Left renal pelvis (tissue), 4 donors: ENCODE measurements around the gene EXPH5. TPM values are rescaled to one million over a fixed set of nuclear protein-coding genes. Genes with fewer than 3 reads are reported as not detected.

Source experiments
- DNase-seq, 4 donors: peaks; one replicate each; pipeline ENCODE4 v3.0.0-alpha.2; 2013; ENCODE audit warnings: low read depth in 4 of 4, low spot score in 3 of 4
- polyA plus RNA-seq, 4 donors: library from polyadenylated mRNA; unstranded; fragments of 120-200 nt; gene quantifications; one replicate each; pipeline ENCODE4 v1.2.1, GENCODE V29; 2013; ENCODE audit not compliant: insufficient read length in 4 of 4

The EXPH5 gene
- polyA plus RNA-seq, 4 donors = 0.72 to 5.0 (median 3.8) TPM

DNA sequence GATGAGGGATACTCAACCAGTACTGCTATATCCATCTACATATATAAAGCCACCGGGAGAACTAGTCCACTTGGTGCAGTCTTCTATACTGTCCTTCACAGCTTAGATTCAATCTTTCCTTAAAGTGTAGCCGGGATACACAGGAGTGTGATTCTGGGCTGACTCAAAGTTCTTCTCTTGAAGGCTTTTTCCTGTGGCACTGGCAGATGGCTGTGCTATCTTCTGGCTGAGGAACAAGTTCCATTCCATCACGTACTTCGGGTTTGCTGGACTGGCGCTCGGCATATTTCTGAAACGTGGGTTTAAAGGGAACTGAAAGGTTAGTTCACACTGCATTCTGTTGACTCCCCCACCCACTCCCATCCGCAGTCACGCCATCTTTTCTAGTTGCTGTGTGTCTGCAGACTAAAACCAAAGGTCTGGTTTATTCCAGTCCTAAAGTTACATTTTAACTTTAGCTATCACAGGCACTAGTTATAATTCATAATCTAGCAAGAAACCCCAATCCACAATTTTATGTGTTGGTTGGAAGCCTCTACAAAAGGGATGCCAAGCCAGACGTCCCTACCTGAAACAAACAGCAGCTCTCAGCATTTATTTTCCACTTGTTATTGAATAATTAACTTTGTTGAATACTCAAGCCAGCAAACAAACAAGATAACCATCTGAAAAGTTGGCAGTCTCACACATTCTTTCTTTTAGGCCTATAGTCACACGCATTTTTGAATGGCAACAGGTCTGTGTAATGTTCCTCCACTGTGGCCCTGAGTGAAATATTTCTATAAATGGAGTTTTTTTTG is 118.7 kb downstream of the EXPH5 start:
- no peak for DNase-seq

GRCh38 chr11:108472681-108473080 is 120.9 kb downstream of the EXPH5 start:
- DNase-seq = no peak

GRCh38 chr11:108468478-108468864 is 125.1 kb downstream of the EXPH5 start:
- no peak for DNase-seq

- DNase-seq = peak; percentile 94 to 97 (median 96)
Observed at GRCh38 chr11:108467091-108467823, 126.3 kb downstream of the EXPH5 start, which contains the start of gene C11orf65. Gene C11orf65 (minus strand): TSS chr11:108467529. CDS start chr11:108461559, 5,970 bp downstream.

DNA sequence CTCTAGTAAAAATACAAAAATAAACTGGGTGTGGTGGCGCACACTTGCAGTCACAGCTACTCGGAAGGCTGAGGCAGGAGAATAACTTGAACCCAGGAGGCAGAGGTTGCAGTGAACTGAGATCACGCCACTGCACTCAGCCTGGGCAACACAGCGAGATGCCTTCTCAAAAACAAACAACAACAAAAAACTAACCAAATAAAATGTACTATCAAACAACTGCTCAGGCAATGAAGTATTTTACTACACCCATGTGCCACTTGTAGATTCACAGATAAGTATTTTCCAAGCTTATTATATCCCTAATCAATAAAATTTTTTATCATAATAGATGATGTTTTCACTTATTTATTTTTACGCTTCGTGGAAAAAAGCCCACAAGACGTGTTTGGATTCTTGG is 127.2 kb downstream of the EXPH5 start:
- peak in 1 of 4 donors; percentile 5 for DNase-seq

Other genes with a start within 250 kb of the EXPH5 start
- 1 to 10 TPM in 3 of 4 donors, under 1 TPM in 1; 0.66 to 3.9 (median 2.6) TPM for gene C11orf65, start 126.2 kb downstream of the EXPH5 start, polyA plus RNA-seq
- gene POGLUT3, start 95.4 kb downstream of the EXPH5 start, polyA plus RNA-seq = 100 to 1,000 TPM in 1 of 4 donors, 10 to 100 TPM in 3; 33.8 to 112 (median 45.8) TPM
- 10 to 100 TPM; 30.6 to 94.6 (median 73.9) TPM for gene DDX10, start 71.3 kb upstream of the EXPH5 start, polyA plus RNA-seq